HPDE6-E6E7 (cell line): ENCODE results near the gene CNNM1.

Experiments used
- DNase-seq: peaks from one replicate; pipeline ENCODE4 v3.0.0; 2011; ENCODE audit warnings: missing footprints; ENCODE audit errors: extremely low spot score

The CNNM1 gene

DNA sequence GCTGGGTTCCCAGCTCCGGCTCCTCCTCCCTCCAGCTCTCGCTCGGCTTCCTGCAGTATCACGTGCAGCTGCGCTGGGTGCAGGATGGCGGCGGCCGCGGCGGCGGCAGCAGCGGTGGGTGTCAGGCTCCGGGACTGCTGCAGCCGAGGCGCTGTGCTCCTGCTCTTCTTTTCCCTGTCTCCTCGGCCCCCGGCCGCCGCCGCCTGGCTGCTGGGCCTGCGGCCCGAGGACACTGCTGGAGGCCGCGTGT, at the start of gene CNNM1:
Gene CNNM1 (plus strand): TSS at position 53 of the 250 bp plus-strand sequence. CDS start 32 bp downstream, at position 85.
- DNase-seq = no peak

DNA sequence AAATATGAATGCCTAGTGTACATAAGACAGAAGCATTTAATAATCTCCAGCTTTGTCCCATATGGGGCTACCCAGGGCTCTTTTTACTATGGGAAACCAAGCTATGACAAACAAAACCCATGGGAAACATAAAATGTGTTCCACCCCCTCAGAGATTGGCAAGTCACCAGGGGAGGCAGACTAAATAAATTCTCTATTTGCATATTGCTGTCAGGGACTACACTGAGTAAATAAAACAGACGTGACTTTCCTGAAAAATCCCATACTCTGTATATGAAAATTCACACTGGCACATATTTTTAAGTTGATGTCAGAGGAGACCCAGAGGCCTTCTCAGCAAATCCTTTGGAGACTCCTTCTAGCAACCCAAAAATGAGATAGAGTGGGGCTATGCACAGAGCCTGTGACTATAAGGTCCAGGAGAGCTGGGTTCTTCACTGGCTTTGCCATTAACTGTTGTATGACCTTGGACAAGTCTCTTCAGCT, 49.5 kb upstream of the CNNM1 start:
- DNase-seq = no peak

DNA sequence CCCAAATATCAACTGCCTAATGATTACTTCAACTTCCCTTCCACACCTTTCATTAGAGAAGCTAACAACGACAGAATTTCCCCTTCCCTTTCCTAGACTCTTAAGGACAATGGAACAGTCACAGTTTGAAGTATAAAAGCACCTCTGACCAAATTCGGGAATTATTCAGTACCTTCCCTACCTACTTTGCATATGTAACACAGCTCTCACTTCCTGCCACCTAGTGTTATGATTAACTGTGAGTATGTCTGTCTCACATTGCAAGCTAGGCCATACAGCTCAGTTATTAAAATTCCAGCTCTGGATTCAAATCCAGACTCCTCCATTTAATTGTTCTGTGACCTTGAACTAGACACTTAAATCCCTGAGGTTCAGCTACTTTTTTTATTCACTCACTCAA, 48.7 kb upstream of the CNNM1 start:
- DNase-seq = no peak

DNA sequence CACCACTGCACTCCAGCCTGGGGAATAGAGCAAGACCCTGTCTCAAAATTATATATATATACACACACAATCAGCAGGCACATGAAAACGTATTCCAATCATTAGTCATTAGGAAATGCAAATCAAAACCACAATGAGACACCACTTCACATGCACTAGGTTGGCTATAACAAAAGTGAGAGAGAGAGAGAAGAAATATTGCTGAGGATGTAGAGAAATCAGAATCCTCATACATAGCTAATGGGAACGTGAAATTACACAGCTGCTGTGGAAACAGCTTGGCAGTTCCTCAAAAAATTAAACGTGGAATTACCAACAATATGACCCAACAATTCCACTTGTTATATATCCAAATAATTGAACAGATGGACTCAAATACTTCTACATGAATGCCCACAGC, 43.3 kb upstream of the CNNM1 start:
- no peak for DNase-seq

DNA sequence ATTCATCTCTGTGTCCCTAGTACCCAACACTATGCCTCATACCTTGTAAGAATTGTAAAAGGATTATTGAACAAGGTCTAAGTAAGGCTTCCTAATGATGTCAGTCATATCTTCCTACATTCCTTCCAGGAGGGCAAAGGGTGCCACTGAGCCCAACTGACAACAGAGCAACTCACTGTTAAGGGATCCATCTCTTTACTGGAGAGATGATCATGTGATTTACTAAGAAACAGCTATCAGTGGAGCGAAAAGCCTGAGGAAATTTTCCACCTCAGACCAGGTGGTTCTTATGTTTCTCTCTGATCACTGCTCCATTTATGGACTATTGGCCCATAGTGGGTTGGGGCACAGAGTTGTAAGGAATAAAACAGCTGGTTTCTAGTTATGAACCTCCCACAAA, 38.9 kb upstream of the CNNM1 start:
- DNase-seq = no peak

DNA sequence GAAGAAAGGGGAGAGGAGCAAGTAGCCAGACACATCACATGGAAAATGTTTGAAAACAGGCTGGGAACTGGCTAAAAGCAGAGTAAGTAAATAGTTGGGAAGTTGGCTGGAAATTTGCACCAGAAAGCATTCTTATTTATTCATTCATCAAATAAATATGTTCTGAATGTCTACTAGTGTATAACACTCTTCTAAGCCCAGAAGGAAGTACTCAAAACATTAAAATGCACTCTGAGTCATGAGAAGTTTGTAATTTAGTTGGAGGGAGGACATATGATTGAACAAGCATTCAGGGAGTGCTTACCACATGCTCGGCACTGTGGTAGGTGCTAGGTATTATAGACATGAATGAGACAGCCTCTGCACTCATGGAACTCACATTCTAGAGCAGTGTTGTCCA, 37.0 kb upstream of the CNNM1 start:
- DNase-seq = peak; percentile 13

DNA sequence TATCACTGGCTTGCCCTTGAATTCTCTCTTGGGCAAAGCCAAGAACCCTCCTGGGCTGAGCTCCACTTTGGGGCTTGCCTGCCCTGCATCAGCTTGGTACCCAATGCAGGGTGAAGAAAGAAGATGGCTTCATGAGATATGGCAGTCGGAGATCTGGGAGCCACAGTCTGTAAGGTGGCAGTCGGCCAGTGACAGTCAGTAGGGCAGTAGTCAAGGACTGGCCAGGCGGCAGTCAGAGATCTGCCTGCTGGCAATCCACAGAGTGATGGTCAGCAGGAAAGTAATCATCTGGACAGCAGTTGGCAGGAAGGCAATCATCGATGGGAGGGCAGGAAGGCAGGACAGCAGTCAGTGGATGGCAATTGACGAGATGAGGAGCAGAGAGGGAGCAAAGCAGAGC, 32.6 kb upstream of the CNNM1 start:
- no peak for DNase-seq

DNA sequence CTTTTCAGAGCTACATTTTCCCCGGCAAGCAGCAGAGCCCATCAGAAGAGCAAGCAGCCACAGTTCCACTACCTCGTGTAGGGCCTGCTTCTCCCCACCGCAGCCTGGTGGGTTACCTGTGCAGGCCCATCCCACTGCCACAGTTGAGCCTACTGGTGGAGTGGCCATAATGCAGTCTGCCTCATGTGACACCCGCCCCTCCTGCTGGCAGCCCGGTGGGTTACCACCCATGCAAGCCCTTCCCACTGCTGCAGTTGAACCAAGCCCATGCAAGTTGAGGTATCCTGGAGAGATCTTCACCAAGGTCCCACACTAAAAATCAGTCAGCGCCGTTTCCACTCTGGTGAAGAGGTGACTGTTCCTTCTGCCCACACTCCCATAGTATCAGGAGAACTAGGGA, 32.1 kb upstream of the CNNM1 start:
- DNase-seq = no peak

DNA sequence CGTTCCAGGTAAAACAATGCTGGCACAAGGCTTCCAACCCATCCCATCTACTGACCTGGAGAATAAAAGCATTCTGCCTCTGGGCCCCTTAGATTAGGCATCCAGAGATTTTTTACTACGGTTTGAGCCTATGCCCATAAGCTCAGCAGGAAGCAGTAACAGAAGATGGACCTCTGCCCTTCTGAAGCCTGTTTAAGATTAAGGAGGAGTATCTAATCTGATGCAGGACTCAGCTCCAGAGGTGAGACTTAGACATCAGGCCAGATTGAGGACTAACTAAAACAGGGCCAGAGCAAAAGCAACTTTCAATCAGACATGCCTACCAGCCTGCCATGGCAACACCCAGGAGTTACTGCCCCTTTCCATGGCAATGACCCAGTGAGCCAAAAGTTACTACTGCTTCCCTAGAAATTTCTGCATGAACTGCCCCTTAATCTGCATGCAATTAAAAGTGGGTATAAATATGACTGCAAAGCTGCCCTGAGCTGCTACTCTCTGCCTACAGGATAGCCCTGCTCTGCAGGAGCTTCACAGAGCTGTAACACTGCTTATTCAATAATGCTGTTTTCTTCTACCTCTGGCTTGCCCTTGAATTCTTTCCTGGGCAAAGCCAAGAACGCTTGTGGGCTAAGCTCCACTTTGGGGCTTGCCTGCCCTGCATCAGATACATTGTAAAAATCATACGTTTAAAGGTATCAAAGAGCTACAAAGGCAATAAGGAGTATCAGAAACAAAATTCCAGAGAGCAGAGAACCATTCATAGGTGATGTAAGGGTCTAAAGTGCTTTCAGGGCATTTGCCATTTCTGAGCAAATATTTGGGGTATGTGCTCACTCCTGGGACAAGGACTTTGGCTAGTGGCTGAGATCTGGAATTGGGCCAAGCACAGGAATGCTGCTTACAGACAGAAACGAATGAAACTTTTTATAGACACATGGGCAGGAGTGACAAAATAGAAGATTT, 25.0 kb upstream of the CNNM1 start:
- no peak for DNase-seq

DNA sequence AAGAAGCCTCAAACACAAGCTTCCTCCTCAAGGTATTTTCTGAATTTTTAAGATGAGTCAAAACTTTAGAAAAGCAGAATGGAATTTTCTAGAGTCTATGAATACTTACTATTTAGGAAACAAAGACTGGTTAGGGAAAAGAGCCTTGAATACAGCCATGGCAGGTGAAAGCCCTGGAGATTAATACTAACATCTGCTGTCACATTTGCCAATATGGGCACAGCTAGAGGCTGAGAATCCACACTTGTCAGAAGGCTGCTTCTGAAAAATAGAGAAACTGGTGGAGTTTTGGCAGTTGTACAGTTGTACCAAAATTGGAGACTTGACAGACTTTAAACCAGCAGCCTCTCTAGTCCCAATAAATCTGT, 24.3 kb upstream of the CNNM1 start:
- no peak for DNase-seq

DNA sequence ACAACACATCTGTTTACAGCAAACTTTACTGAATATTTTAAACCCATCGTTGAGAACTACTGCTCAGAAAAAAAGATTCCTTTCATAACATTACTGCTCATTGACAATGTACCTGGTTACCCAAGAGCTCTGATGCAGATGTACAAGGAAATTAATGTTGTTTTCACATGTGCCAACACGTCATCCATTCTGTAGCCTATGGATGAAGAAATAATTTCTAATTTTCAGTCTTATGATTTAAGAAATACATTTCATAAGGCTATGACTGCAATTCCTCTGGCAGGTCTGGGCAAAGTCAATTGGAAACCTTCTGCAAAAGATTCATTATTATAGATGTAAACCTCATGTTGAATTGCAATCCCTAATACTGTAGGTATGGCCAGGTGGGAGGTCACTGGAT, 16.7 kb upstream of the CNNM1 start:
- DNase-seq = no peak

DNA sequence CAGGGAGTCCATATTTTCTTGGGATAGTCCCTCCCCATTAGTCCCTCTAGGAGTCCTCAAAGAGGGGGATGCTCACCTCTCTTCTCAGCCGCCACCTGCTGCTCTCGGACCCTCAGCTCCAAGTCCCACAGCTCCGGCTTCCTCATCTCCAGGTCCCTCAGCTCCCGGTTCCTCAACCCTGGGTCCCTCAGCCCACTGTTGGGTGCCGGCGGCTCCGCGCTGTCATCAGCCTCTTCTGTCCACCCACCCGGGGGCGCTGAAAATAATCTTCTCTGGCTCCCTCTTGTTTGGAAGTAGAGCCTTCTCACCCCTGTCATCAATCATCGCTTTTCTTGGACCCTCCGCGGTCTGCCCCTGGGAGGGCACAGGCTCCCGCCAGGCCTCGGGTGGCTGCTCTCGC, 13.3 kb upstream of the CNNM1 start:
- DNase-seq = no peak

DNA sequence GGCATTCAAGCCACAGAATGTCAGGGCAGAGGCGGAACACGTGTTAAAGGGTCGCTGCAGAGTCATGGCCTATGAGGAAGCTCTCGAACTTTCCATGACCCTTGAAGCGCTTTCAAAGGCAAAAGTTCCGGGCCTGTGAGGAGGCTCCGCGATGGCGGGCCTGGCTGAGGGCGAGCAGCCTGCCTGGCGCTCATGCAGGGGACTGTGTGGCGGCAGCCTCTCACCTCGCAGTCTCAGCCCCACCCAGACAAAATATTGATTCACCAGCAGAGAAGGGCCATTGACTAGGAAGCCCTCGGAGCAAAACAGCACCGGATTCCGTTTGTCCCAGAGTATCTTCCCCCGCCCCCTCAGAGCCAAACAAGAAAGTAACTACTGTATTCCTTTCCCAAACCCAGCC, 12.8 kb upstream of the CNNM1 start:
- no peak for DNase-seq

DNA sequence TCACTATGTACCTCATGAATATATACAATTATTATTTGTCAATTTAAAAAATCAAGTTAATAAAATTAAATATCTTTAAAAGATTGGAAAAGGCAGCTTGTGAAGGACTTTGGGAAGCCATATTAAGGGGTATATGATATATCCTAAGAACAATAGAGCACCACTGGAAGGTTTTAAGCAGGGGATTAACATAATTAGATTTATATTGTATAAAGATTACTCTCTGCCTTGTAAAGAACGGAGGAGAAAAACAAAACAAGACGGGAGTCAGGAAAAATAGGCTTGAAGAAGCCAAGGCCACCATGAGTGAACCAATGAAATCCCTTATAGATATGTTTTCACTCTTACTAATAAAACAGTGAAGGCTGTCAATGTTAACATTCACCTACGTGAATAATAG, 11.1 kb upstream of the CNNM1 start:
- DNase-seq = no peak

DNA sequence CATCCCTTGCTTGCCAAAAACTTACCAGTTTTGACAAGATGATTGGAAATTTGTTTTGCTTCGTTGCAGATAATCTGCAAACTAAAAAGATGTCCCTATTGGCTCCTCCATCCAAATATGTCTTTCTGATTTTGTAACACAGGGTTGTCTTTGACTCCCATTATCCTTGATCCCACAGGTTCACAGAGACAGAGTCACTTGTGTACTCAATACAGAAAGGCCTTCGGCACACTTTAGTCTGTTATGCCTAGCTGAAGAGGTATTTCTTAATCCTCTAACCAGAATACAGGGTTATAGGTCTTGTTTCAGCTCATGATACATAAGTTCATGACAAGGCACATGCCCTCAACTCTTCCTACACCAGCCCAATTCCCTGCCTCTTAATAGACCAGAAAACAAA, 10.7 kb upstream of the CNNM1 start:
- no peak for DNase-seq

DNA sequence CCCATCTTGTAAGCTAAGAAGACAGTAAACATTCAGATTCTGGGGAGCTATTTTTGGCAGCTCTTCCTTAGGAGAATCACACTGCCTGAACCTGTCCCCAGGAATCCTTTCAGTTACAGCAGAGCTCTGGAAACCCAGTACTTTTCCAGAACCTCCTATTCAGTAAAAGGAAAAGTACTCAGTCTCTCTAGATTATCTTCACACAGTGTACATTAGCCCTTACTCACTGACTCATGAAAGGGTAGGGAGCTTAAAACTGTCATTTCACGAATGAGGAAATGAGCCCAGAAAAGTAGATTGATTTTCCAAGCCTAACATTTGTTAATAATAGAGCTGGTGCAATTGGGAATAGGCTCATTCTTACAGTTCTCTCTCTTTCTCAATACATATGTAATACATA, 3.9 kb upstream of the CNNM1 start:
- DNase-seq = no peak

DNA sequence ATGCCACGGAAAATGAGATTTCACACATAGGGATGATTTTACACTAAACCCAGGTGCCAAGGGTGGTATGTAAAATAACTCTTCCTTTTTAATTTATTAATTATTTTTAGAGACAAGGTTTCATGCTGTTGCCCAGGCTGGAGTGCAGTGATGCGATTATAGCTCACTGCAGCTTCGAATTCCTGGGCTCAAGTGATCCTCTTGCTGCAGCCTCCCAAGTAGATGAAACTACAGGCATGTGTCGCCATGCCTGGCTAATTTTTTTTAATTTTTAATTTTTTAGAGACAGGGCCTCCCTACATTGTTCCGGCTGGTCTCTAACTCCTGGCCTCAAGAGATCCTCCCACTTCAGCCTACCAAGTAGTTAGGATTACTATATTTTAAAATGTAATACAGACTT, 2.3 kb upstream of the CNNM1 start:
- no peak for DNase-seq

DNA sequence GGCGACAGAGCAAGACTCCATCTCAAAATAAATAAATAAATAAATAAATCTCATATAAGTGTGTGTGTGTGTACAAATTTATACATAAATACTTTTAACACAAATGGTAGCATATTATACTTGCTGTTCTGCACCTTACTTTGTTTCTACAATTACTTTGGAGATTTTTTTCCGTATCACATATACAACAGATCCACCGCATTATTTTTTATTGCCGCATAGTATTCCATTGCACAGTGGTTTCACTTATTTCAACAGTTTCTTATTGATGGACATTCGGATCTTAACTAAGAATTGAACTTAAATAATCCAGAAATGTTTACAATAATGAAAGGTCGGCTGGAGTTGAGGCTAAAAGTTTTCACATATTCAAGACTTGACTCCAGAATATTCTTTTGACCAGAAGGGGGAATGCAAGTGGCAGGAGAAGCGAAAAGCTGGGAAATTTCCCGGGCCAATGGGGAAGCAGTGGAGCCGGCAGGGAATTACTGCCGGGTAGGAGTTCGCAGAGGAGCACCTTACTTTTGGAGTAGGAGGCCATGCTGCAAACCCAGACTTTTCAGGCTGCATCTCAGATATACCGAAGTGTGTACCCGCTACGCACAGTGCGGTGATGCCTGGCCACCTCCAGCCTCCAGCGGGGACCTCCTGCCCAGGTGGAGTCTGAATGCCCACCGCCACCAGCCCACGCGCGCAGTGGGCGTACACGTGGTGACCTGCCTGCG, 415 bp upstream of the CNNM1 start:
- no peak for DNase-seq

DNA sequence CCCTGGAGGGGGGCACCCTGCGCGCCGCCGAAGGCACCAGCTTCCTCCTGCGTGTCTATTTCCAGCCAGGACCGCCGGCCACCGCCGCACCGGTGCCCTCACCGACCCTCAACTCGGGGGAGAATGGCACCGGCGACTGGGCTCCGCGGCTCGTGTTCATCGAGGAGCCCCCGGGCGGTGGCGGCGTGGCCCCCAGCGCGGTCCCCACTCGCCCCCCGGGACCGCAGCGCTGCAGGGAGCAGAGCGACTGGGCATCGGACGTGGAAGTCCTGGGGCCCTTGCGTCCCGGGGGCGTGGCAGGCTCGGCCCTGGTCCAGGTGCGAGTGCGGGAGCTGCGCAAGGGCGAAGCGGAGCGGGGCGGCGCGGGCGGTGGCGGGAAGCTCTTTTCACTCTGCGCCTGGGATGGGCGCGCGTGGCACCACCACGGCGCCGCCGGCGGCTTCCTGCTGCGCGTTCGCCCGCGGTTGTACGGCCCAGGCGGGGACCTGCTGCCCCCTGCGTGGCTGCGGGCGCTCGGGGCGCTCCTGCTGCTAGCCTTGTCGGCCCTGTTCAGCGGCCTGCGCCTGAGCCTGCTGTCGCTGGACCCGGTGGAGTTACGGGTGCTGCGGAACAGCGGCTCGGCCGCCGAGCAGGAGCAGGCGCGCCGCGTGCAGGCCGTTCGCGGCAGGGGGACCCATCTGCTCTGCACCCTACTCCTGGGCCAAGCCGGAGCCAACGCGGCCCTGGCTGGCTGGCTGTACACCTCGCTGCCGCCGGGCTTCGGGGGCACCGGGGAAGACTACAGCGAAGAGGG, 594 bp downstream of the CNNM1 start:
- no peak for DNase-seq

DNA sequence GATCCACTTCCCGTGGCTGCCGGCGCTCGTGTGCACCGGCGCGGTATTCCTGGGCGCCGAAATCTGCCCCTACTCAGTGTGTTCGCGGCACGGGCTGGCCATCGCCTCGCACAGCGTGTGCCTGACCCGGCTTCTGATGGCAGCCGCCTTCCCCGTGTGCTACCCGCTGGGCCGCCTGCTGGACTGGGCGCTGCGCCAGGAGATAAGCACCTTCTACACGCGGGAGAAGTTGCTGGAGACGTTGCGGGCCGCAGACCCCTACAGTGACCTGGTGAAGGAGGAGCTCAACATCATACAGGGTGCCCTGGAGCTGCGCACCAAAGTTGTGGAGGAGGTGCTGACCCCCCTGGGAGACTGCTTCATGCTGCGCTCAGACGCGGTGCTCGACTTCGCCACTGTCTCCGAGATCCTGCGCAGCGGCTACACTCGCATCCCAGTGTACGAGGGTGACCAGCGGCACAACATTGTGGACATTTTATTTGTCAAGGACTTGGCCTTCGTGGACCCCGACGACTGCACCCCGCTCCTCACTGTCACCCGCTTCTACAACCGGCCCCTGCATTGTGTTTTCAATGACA, 1.3 kb downstream of the CNNM1 start:
- no peak for DNase-seq

DNA sequence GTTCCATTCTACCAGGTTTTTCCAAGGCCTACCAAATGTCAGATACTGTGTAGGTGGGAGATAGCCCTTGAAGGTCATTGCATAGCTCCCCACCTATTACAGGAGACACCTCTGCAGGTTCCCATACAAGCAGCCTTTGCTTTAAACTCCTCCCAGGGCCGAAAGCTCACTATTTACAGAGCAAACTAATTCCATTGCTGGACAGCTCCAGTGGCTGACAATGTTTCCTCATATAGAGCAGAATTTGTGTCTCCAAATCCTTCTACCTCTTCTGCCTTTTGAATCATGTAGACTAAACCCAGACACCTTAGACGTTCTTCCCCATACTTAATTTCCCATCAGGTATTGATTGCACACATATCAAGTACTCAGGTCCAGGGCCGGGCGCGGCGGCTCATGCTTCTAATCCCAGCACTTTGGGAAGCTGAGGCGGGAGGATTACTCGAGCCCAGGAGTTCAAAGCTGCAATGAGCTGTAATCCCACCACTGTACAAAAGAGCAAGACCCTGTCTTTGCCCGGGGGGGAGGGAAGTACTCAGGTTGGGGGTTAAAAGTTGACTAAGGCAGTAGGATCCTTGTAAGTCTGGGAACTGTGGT, 2.1 kb downstream of the CNNM1 start:
- no peak for DNase-seq

DNA sequence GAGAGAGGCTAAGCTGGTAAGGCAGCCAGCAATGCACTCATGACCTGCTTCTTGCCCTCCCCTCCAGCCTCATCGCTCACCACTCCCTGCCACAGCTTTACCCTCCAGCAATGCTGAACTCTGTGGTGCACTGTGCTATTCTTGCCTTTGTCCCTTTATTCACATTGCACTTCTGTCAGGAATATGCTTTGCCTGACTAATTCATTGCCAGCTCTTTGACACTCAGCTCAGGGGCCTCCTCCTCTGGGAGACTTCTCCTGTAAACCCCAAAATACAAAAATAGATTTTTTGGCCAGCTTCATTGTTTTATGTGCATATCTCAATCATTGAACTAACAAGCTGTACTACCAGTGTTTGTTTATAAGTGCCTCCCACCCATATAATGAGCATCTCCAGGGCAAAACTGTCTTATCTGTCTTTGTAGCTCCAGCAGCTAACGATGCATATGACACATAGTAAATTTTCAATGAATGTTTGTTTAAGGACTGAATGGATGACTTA, 8.2 kb downstream of the CNNM1 start:
- DNase-seq = no peak
